GM23338 (cell line): ENCODE data around the gene NDUFA9. TPM values are rescaled to one million over a fixed set of nuclear protein-coding genes. Genes with fewer than 3 reads are reported as not detected.

Source experiments
- ATAC-seq: fragments of 200-7000 bp; cut with Tn5 transposase; 3 replicates; pipeline ENCODE4 v1.9.1; 2020
- DNase-seq: peaks from one replicate; pipeline ENCODE4 v3.0.0-alpha.2; 2015; ENCODE audit warnings: low spot score
- H2AFZ ChIP-seq: fragments of 200-600 bp; sonication (generic); 2 replicates; pipeline ENCODE4 v1.8.0; 2016; ENCODE audit warnings: antibody characterized with exemption, mild to moderate bottlenecking, moderate library complexity
- H3F3A ChIP-seq: fragments of 200-600 bp; sonication (generic); replicated peaks from 2 replicates; pipeline ENCODE4 v1.8.0; 2017; ENCODE audit warnings: antibody characterized with exemption, mixed run types, low read depth
- H3K27ac ChIP-seq: fragments of 200-600 bp; sonication (generic); 2 replicates; pipeline ENCODE4 v1.6.1; 2016; ENCODE audit warnings: low read depth
- H3K27me3 ChIP-seq: fragments of 200-600 bp; sonication (generic); 2 replicates; pipeline ENCODE4 v1.8.0; 2016; ENCODE audit warnings: mild to moderate bottlenecking, mixed run types, moderate library complexity; ENCODE audit not compliant: insufficient read depth
- H3K36me3 ChIP-seq: fragments of 200-600 bp; sonication (generic); 2 replicates; pipeline ENCODE4 v1.8.0; 2016; ENCODE audit warnings: mild to moderate bottlenecking; ENCODE audit not compliant: insufficient read depth
- H3K4me1 ChIP-seq: fragments of 200-600 bp; sonication (generic); 2 replicates; pipeline ENCODE4 v1.8.0; 2016; ENCODE audit warnings: mild to moderate bottlenecking, moderate library complexity; ENCODE audit not compliant: insufficient read depth
- H3K4me2 ChIP-seq: fragments of 200-600 bp; sonication (generic); 2 replicates; pipeline ENCODE4 v1.7.1; 2017; ENCODE audit warnings: mixed run types
- H3K4me3 ChIP-seq: fragments of 200-600 bp; sonication (generic); 2 replicates; pipeline ENCODE4 v1.6.1; 2016; ENCODE audit warnings: mixed run types
- H3K79me2 ChIP-seq: fragments of 200-600 bp; sonication (generic); replicated peaks from 2 replicates; pipeline ENCODE4 v1.8.0; 2017; ENCODE audit warnings: mild to moderate bottlenecking; ENCODE audit not compliant: insufficient read depth
- H3K9me2 ChIP-seq: fragments of 200-600 bp; sonication (generic); 2 replicates; pipeline ENCODE4 v1.8.0; 2017; ENCODE audit not compliant: insufficient read depth
- H4K20me1 ChIP-seq: fragments of 200-600 bp; sonication (generic); replicated peaks from 2 replicates; pipeline ENCODE4 v1.8.0; 2017; ENCODE audit warnings: mild to moderate bottlenecking; ENCODE audit not compliant: insufficient read depth
- H3K27ac Mint-ChIP-seq: 2 replicates; pipeline ENCODE4 v1.8.0; 2020; ENCODE audit warnings: inconsistent platforms, mild to moderate bottlenecking, moderate library complexity, mixed read lengths
- H3K27me3 Mint-ChIP-seq: 3 replicates; pipeline ENCODE4 v1.8.0; 2022; ENCODE audit warnings: low read depth, mild to moderate bottlenecking, moderate library complexity, mixed read lengths, inconsistent platforms; ENCODE audit not compliant: insufficient read depth, poor library complexity
- H3K36me3 Mint-ChIP-seq: 3 replicates; pipeline ENCODE4 v1.8.0; 2021; ENCODE audit warnings: low read depth, mild to moderate bottlenecking, inconsistent platforms, moderate library complexity, mixed read lengths
- H3K4me1 Mint-ChIP-seq: 3 replicates; pipeline ENCODE4 v1.8.0; 2020; ENCODE audit warnings: mild to moderate bottlenecking, inconsistent platforms, mixed read lengths
- H3K4me3 Mint-ChIP-seq: 3 replicates; pipeline ENCODE4 v1.8.0; 2021; ENCODE audit warnings: moderate library complexity, mild to moderate bottlenecking, inconsistent platforms, mixed read lengths
- H3K9me3 Mint-ChIP-seq: 3 replicates; pipeline ENCODE4 v1.8.0; 2020; ENCODE audit warnings: moderate library complexity, mild to moderate bottlenecking, inconsistent platforms, mixed read lengths
- CREB1 ChIP-seq: fragments of 250-450 bp; sonication (Bioruptor Pico); IDR thresholded peaks from 2 replicates; pipeline ENCODE4 v1.5.0; 2020; ENCODE audit warnings: low read depth, mild to moderate bottlenecking, moderate library complexity
- EZH2 ChIP-seq: fragments of 200-600 bp; sonication (generic); IDR thresholded peaks from one replicate; pipeline ENCODE4 v1.8.0; 2017; ENCODE audit warnings: antibody characterized with exemption, mild to moderate bottlenecking, low read depth; ENCODE audit not compliant: unreplicated experiment
- NANOG ChIP-seq: IDR thresholded peaks from 2 replicates; pipeline ENCODE4 v1.6.1; 2016; ENCODE audit warnings: antibody characterized with exemption, borderline replicate concordance
- POLR2AphosphoS5 ChIP-seq: IDR thresholded peaks from 2 replicates; pipeline ENCODE4 v1.6.1; 2016; ENCODE audit warnings: antibody characterized with exemption, low read depth
- ZNF331 ChIP-seq: fragments of 250-450 bp; sonication (Bioruptor Pico); IDR thresholded peaks from 2 replicates; pipeline ENCODE4 v1.5.0; 2020; ENCODE audit warnings: low read depth, mild to moderate bottlenecking, moderate library complexity
- ZNF462 ChIP-seq: fragments of 250-450 bp; sonication (Bioruptor Pico); IDR thresholded peaks from 2 replicates; pipeline ENCODE4 v1.5.0; 2020; ENCODE audit warnings: mild to moderate bottlenecking, moderate library complexity
- polyA plus RNA-seq: library from polyadenylated mRNA; unstranded; fragments of >200 nt; fragmentation: Nextera tagmentation; extraction: Ambion mirVana; gene quantifications from 2 replicates; pipeline ENCODE4 v1.2.1, GENCODE V29; 2016
- total RNA-seq: library from RNA; depleted of rRNA; stranded (reverse); fragments of >200 nt; shearing (Covaris generic); gene quantifications from 2 replicates; pipeline ENCODE4 v1.2.3, GENCODE V29; 2014
- TF ChIP-seq, protein P1 (sequence below), 2 experiments: fragments of 200-600 bp in 1 of 2; sonication (generic) in 1 of 2; conservative IDR thresholded peaks; 2 replicates each; pipeline versions ENCODE4 v1.5.1 to v1.6.1; 2016 to 2017; ENCODE audit warnings: antibody characterized with exemption in 2 of 2, low read depth in 2 of 2, mild to moderate bottlenecking in 2 of 2, moderate library complexity in 1 of 2
- TF ChIP-seq, protein P2 (sequence below): IDR thresholded peaks from one replicate; pipeline ENCODE4 v1.6.1; 2018; ENCODE audit warnings: antibody characterized with exemption; ENCODE audit not compliant: unreplicated experiment

Gene NDUFA9
- total and polyA plus RNA-seq, 2 experiments from 2014 or later: 35.4 to 79.8 TPM

DNA sequence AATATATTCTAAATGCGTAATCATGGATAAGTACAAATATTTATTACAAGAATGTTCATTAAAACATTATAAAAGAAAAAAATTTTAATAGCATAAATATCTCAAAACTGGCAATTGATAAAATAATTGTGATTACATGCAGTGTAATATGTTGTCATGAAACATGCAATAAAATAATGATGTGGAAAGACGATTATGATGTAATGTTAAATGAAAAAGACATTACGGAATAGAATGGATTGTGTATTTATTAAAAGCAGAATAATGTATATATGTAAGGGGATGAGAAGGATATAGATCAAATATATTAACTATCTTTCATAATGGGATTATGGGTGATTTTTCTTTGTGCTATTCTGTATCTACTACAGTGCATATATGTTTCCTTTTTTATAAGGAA is 32.8 kb downstream of the NDUFA9 start:
- Histone ChIP-seq H3K4me1 (no peaks in the 10 kb centered on the region), H3K4me2 (no peak overlapping the region), H4K20me1 (no peaks in the 10 kb centered on the region), H3K4me3 (no peak overlapping the region), H3K27me3 (no peaks in the 10 kb centered on the region), H3K79me2 (no peaks in the 10 kb centered on the region), H2AFZ (no peak overlapping the region), H3K36me3 (peaks cover 13% of the 10 kb centered on the region), H3K9me2 (no peaks in the 10 kb centered on the region), H3K27ac (no peak overlapping the region), H3F3A (no peaks in the 10 kb centered on the region)
- H3K27ac Mint-ChIP-seq: no peak overlapping the region
- H3K9me3 Mint-ChIP-seq: no peaks in the 10 kb centered on the region; the same call in 2 of the 3 replicates
- H3K27me3 Mint-ChIP-seq: no peaks in the 10 kb centered on the region
- ATAC-seq: no peak
- no peaks in the 10 kb centered on the region for H3K4me1 Mint-ChIP-seq
- DNase-seq: no peak
- no peak for TF ChIP-seq ZNF462
- TF ChIP-seq POLR2AphosphoS5: no peak
- no peak for TF ChIP-seq ZNF331 (CRISPR knock-in tag)
- TF ChIP-seq, protein P1, sequence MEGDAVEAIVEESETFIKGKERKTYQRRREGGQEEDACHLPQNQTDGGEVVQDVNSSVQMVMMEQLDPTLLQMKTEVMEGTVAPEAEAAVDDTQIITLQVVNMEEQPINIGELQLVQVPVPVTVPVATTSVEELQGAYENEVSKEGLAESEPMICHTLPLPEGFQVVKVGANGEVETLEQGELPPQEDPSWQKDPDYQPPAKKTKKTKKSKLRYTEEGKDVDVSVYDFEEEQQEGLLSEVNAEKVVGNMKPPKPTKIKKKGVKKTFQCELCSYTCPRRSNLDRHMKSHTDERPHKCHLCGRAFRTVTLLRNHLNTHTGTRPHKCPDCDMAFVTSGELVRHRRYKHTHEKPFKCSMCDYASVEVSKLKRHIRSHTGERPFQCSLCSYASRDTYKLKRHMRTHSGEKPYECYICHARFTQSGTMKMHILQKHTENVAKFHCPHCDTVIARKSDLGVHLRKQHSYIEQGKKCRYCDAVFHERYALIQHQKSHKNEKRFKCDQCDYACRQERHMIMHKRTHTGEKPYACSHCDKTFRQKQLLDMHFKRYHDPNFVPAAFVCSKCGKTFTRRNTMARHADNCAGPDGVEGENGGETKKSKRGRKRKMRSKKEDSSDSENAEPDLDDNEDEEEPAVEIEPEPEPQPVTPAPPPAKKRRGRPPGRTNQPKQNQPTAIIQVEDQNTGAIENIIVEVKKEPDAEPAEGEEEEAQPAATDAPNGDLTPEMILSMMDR (conservative IDR thresholded peaks at IDR 0.05; ENCODE audit: low read depth in 2 of 2): no peak
- TF ChIP-seq CREB1 (CRISPR knock-in tag): no peak
- TF ChIP-seq NANOG: no peak
- TF ChIP-seq, protein P2, sequence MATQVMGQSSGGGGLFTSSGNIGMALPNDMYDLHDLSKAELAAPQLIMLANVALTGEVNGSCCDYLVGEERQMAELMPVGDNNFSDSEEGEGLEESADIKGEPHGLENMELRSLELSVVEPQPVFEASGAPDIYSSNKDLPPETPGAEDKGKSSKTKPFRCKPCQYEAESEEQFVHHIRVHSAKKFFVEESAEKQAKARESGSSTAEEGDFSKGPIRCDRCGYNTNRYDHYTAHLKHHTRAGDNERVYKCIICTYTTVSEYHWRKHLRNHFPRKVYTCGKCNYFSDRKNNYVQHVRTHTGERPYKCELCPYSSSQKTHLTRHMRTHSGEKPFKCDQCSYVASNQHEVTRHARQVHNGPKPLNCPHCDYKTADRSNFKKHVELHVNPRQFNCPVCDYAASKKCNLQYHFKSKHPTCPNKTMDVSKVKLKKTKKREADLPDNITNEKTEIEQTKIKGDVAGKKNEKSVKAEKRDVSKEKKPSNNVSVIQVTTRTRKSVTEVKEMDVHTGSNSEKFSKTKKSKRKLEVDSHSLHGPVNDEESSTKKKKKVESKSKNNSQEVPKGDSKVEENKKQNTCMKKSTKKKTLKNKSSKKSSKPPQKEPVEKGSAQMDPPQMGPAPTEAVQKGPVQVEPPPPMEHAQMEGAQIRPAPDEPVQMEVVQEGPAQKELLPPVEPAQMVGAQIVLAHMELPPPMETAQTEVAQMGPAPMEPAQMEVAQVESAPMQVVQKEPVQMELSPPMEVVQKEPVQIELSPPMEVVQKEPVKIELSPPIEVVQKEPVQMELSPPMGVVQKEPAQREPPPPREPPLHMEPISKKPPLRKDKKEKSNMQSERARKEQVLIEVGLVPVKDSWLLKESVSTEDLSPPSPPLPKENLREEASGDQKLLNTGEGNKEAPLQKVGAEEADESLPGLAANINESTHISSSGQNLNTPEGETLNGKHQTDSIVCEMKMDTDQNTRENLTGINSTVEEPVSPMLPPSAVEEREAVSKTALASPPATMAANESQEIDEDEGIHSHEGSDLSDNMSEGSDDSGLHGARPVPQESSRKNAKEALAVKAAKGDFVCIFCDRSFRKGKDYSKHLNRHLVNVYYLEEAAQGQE: no peak
- no peak for TF ChIP-seq EZH2
- H3K4me3 Mint-ChIP-seq: no peak overlapping the region
- H3K36me3 Mint-ChIP-seq: peaks cover 29% of the 10 kb centered on the region
